NT2/D1 (cell line): ENCODE data around the gene GEMIN5.

Experiments used
- DNase-seq: peaks from one replicate; pipeline ENCODE4 v3.0.0-alpha.2; 2011; ENCODE audit warnings: low read depth, low spot score
- H3K27me3 ChIP-seq: 2 replicates; pipeline ENCODE4 v1.6.0; 2011; ENCODE audit warnings: mild to moderate bottlenecking; ENCODE audit not compliant: insufficient read length, insufficient read depth
- H3K36me3 ChIP-seq: 2 replicates; pipeline ENCODE4 v1.6.1; 2011; ENCODE audit warnings: mild to moderate bottlenecking, low read length, mixed read lengths; ENCODE audit not compliant: insufficient read depth, insufficient read length
- H3K4me1 ChIP-seq: 2 replicates; pipeline ENCODE4 v1.5.1; 2011; ENCODE audit not compliant: insufficient read depth, insufficient read length
- H3K4me3 ChIP-seq: 2 replicates; pipeline ENCODE4 v1.5.1; 2011; ENCODE audit warnings: low read depth; ENCODE audit not compliant: insufficient read length
- H3K9ac ChIP-seq: 2 replicates; pipeline ENCODE4 v1.6.0; 2011; ENCODE audit warnings: low read depth; ENCODE audit not compliant: insufficient read length
- H3K9me3 ChIP-seq: 2 replicates; pipeline ENCODE4 v1.5.1; 2011; ENCODE audit warnings: mild to moderate bottlenecking, low read length; ENCODE audit not compliant: insufficient read depth
- SUZ12 ChIP-seq: IDR thresholded peaks from 2 replicates; pipeline ENCODE4 v1.6.1; 2011; ENCODE audit not compliant: insufficient read length, insufficient read depth; ENCODE audit errors: extremely low read depth
- YY1 ChIP-seq: IDR thresholded peaks from 2 replicates; pipeline ENCODE4 v1.6.1; 2011; ENCODE audit not compliant: insufficient read length, insufficient read depth
- ZNF274 ChIP-seq: IDR thresholded peaks from 2 replicates; pipeline ENCODE4 v1.6.1; 2011; ENCODE audit warnings: mild to moderate bottlenecking, low read depth, low read length

GEMIN5 gene

GRCh38 chr5:154949781-154950180, 11.8 kb upstream of the GEMIN5 start:
- TF ChIP-seq YY1 (no peak), SUZ12 (no peak), ZNF274 (no peak)
- peaks cover 12% of the 10 kb centered on the region for H3K36me3 ChIP-seq
- no peaks in the 10 kb centered on the region for H3K9me3 ChIP-seq
- DNase-seq: no peak
- no peak overlapping the region for H3K9ac ChIP-seq
- H3K4me3 ChIP-seq: no peak overlapping the region
- no peaks in the 10 kb centered on the region for H3K4me1 ChIP-seq
- H3K27me3 ChIP-seq: no peaks in the 10 kb centered on the region

GRCh38 chr5:154948313-154948712, 10.3 kb upstream of the GEMIN5 start:
- Histone ChIP-seq H3K4me3 (no peak overlapping the region), H3K9ac (no peak overlapping the region), H3K9me3 (no peaks in the 10 kb centered on the region), H3K27me3 (no peaks in the 10 kb centered on the region), H3K4me1 (no peaks in the 10 kb centered on the region), H3K36me3 (peaks cover 13% of the 10 kb centered on the region)
- TF ChIP-seq ZNF274: no peak
- TF ChIP-seq SUZ12: no peak
- no peak for TF ChIP-seq YY1
- no peak for DNase-seq

GRCh38 chr5:154947778-154948177, 9.8 kb upstream of the GEMIN5 start:
- Histone ChIP-seq H3K9me3 (no peaks in the 10 kb centered on the region), H3K4me1 (no peaks in the 10 kb centered on the region), H3K9ac (no peak overlapping the region), H3K4me3 (no peak overlapping the region), H3K36me3 (peaks cover 16% of the 10 kb centered on the region), H3K27me3 (no peaks in the 10 kb centered on the region)
- no peak for DNase-seq
- TF ChIP-seq YY1: no peak
- TF ChIP-seq SUZ12: no peak
- no peak for TF ChIP-seq ZNF274

GRCh38 chr5:154945695-154946301, 7.8 kb upstream of the GEMIN5 start:
- Histone ChIP-seq H3K9me3 (no peaks in the 10 kb centered on the region), H3K4me3 (no peak overlapping the region), H3K9ac (no peak overlapping the region), H3K4me1 (no peaks in the 10 kb centered on the region), H3K27me3 (no peaks in the 10 kb centered on the region), H3K36me3 (peaks cover 16% of the 10 kb centered on the region)
- no peak for DNase-seq
- TF ChIP-seq SUZ12: no peak
- TF ChIP-seq ZNF274: no peak
- no peak for TF ChIP-seq YY1

- peaks cover 15% of the 10 kb centered on the region for H3K36me3 ChIP-seq
- TF ChIP-seq SUZ12 (no peak), YY1 (no peak), ZNF274 (no peak)
- DNase-seq: no peak
- no peaks in the 10 kb centered on the region for H3K27me3 ChIP-seq
- H3K9me3 ChIP-seq: no peaks in the 10 kb centered on the region
- no peak overlapping the region for H3K4me3 ChIP-seq
- H3K4me1 ChIP-seq: no peaks in the 10 kb centered on the region
- no peak overlapping the region for H3K9ac ChIP-seq
These were observed 6.7 kb upstream of the GEMIN5 start for GRCh38 chr5:154944716-154945115.

GRCh38 chr5:154943527-154943926, 5.5 kb upstream of the GEMIN5 start:
- no peaks in the 10 kb centered on the region for H3K9me3 ChIP-seq
- no peaks in the 10 kb centered on the region for H3K27me3 ChIP-seq
- no peaks in the 10 kb centered on the region for H3K4me1 ChIP-seq
- peaks cover 15% of the 10 kb centered on the region for H3K36me3 ChIP-seq
- no peak overlapping the region for H3K9ac ChIP-seq
- no peak for TF ChIP-seq YY1
- no peak for TF ChIP-seq ZNF274
- no peak for TF ChIP-seq SUZ12
- no peak for DNase-seq
- H3K4me3 ChIP-seq: no peak overlapping the region

- H3K4me3 ChIP-seq: peak within 1 kb of the TSS; percentile 70
- TF ChIP-seq SUZ12: no peak
- no peak for TF ChIP-seq ZNF274
- peak; percentile 81 for TF ChIP-seq YY1
- H3K36me3 ChIP-seq: peaks cover 18% of the 10 kb centered on the region
- DNase-seq: peak; percentile 77
- H3K9ac ChIP-seq: peak within 1 kb of the TSS; percentile 89
- H3K27me3 ChIP-seq: no peaks in the 10 kb centered on the region
- H3K4me1 ChIP-seq: no peaks in the 10 kb centered on the region
- no peaks in the 10 kb centered on the region for H3K9me3 ChIP-seq
These were observed 3.0 kb upstream of the GEMIN5 start, which contains the start of gene MRPL22 for GRCh38 chr5:154940772-154941620. Gene MRPL22, plus strand, starts transcription at chr5:154941073. Its CDS starts 38 bp downstream, at chr5:154941111.
